Keratinocyte (primary cell): ENCODE measurements around the gene VEZF1. TPM values are rescaled to one million over a fixed set of nuclear protein-coding genes. Genes with fewer than 3 reads are reported as not detected.

ENCODE experiments used
- DNase-seq: peaks from one replicate; pipeline ENCODE4 v3.0.0-alpha.2; 2011; ENCODE audit warnings: low read depth, missing footprints, low spot score
- FAIRE-seq: peaks from 2 replicates; lab custom pipeline; 2011; peaks lifted over from hg19 to GRCh38; lab: Jason Lieb, UNC
- H2AFZ ChIP-seq: 2 replicates; pipeline ENCODE4 v1.6.0; 2012; ENCODE audit warnings: low read length, control low read depth, inconsistent platforms; ENCODE audit not compliant: control insufficient read depth
- H3K27ac ChIP-seq: 2 replicates; pipeline ENCODE4 v1.5.1; 2011; ENCODE audit warnings: low read length; ENCODE audit not compliant: control insufficient read depth, insufficient read depth
- H3K27me3 ChIP-seq: 3 replicates; pipeline ENCODE4 v1.6.0; 2011; ENCODE audit warnings: low read length; ENCODE audit not compliant: control insufficient read depth, insufficient read depth; ENCODE audit errors: extremely low read depth
- H3K36me3 ChIP-seq, 2 experiments: 2 replicates in 1 of 2; 3 replicates in 1 of 2; pipeline ENCODE4 v1.5.1; 2011; ENCODE audit warnings: low read length in 2 of 2, mild to moderate bottlenecking in 1 of 2; ENCODE audit not compliant: control insufficient read depth in 2 of 2, insufficient read depth in 2 of 2; ENCODE audit errors: extremely low read depth in 1 of 2
- H3K4me1 ChIP-seq: 3 replicates; pipeline ENCODE4 v1.5.1; 2011; ENCODE audit warnings: low read length; ENCODE audit not compliant: control insufficient read depth, insufficient read depth; ENCODE audit errors: extremely low read depth
- H3K4me2 ChIP-seq: 3 replicates; pipeline ENCODE4 v1.6.0; 2011; ENCODE audit warnings: low read depth, low read length; ENCODE audit not compliant: control insufficient read depth, insufficient read depth; ENCODE audit errors: extremely low read depth
- H3K4me3 ChIP-seq, 3 experiments: fragments of 200-600 bp in 1 of 3; sonication (generic) in 1 of 3; 2 replicates in 2 of 3; 3 replicates in 1 of 3; pipeline ENCODE4 v1.5.1; 2011 to 2016; ENCODE audit warnings: low read length in 3 of 3, mild to moderate bottlenecking in 3 of 3, control low read depth in 2 of 3, inconsistent platforms in 1 of 3, low read depth in 1 of 3, mixed read lengths in 1 of 3, mixed run types in 1 of 3, moderate library complexity in 1 of 3; ENCODE audit not compliant: control insufficient read depth in 2 of 3, insufficient read depth in 2 of 3; ENCODE audit errors: extremely low read depth in 1 of 3
- H3K79me2 ChIP-seq: 2 replicates; pipeline ENCODE4 v1.6.0; 2012; ENCODE audit warnings: low read length; ENCODE audit not compliant: control insufficient read depth, insufficient read depth
- H3K9ac ChIP-seq: 3 replicates; pipeline ENCODE4 v1.6.0; 2011; ENCODE audit warnings: low read length; ENCODE audit not compliant: control insufficient read depth, insufficient read depth; ENCODE audit errors: extremely low read depth
- H3K9me1 ChIP-seq: 3 replicates; pipeline ENCODE4 v1.6.0; 2011; ENCODE audit warnings: low read length; ENCODE audit not compliant: control insufficient read depth, insufficient read depth; ENCODE audit errors: extremely low read depth
- H3K9me3 ChIP-seq: 2 replicates; pipeline ENCODE4 v1.5.1; 2012; ENCODE audit warnings: low read depth, low read length; ENCODE audit not compliant: control insufficient read depth
- H4K20me1 ChIP-seq: 3 replicates; pipeline ENCODE4 v1.6.0; 2011; ENCODE audit warnings: low read length; ENCODE audit not compliant: control insufficient read depth, insufficient read depth; ENCODE audit errors: extremely low read depth
- EZH2 ChIP-seq: IDR thresholded peaks from one replicate; pipeline ENCODE4 v1.6.1; 2012; ENCODE audit warnings: inconsistent platforms, mild to moderate bottlenecking, low read length, moderate library complexity
- dilution Hi-C: fragments of 300-500 bp; cut with MboI; formaldehyde crosslinking; loops from one replicate; pipeline ENCODE4 v1.7.0; 2020; ENCODE audit warnings: low sequenced_read_pairs; ENCODE audit not compliant: extremely low pct_ligation_motif_present
- polyA plus RNA-seq, 5 experiments: library from polyadenylated mRNA; depleted of rRNA in 3 of 5; stranded (reverse) in 3 of 5; stranded (forward) in 1 of 5; unstranded in 1 of 5; fragments of >200 nt; gene quantifications; 1 replicate in 1 of 5; 2 replicates in 3 of 5; 3 replicates in 1 of 5; pipeline versions ENCODE4 v1.2.1 to v1.2.3, GENCODE V29; 2011 to 2012; ENCODE audit warnings: missing spikeins in 2 of 5, low read depth in 1 of 5, low replicate concordance in 1 of 5
- TF ChIP-seq, protein P1 (sequence below), 3 experiments: IDR thresholded peaks in 1 of 3; conservative IDR thresholded peaks in 1 of 3; optimal IDR thresholded peaks in 1 of 3; 2 replicates in 2 of 3; 3 replicates in 1 of 3; pipeline versions ENCODE3 to v1.5.1; 2011; ENCODE audit warnings: low read length in 3 of 3, mild to moderate bottlenecking in 3 of 3, moderate library complexity in 2 of 3, control low read depth in 1 of 3, inconsistent platforms in 1 of 3; ENCODE audit not compliant: insufficient read depth in 2 of 3; ENCODE audit errors: extremely low read depth in 1 of 3

The VEZF1 gene
- polyA plus RNA-seq, 1 donor (not counting 4 experiments of a cell fraction or from before 2014, with no cell fraction given) = 22.8 TPM

GRCh38 chr17:57991537-57991936, 3.5 kb upstream of the VEZF1 start:
- no peak overlapping the region for H3K4me2 ChIP-seq
- no peaks in the 10 kb centered on the region for H3K9me1 ChIP-seq
- H3K27ac ChIP-seq = no peak overlapping the region
- TF ChIP-seq, protein P1, sequence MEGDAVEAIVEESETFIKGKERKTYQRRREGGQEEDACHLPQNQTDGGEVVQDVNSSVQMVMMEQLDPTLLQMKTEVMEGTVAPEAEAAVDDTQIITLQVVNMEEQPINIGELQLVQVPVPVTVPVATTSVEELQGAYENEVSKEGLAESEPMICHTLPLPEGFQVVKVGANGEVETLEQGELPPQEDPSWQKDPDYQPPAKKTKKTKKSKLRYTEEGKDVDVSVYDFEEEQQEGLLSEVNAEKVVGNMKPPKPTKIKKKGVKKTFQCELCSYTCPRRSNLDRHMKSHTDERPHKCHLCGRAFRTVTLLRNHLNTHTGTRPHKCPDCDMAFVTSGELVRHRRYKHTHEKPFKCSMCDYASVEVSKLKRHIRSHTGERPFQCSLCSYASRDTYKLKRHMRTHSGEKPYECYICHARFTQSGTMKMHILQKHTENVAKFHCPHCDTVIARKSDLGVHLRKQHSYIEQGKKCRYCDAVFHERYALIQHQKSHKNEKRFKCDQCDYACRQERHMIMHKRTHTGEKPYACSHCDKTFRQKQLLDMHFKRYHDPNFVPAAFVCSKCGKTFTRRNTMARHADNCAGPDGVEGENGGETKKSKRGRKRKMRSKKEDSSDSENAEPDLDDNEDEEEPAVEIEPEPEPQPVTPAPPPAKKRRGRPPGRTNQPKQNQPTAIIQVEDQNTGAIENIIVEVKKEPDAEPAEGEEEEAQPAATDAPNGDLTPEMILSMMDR (optimal IDR thresholded peaks at IDR 0.05 in 1 of 3, IDR thresholded peaks at IDR 0.05 in 1 of 3, conservative IDR thresholded peaks at IDR 0.05 in 1 of 3; ENCODE audit: extremely low read depth in 1 of 3, insufficient read depth in 2 of 3, low read length in 3 of 3) = no peak
- no peaks in the 10 kb centered on the region for H3K27me3 ChIP-seq
- peaks cover 7% of the 10 kb centered on the region for H3K4me1 ChIP-seq
- H3K4me3 ChIP-seq = no peak overlapping the region
- no peak overlapping the region for H3K9ac ChIP-seq
- no peak for DNase-seq
- H4K20me1 ChIP-seq = no peaks in the 10 kb centered on the region
- dilution Hi-C loops = no loop called here
- peaks cover 11% of the 10 kb centered on the region for H3K79me2 ChIP-seq
- no peak for FAIRE-seq
- H3K36me3 ChIP-seq = peaks cover 0 to 12% of the 10 kb centered on the region in 2 experiments
- no peak overlapping the region for H2AFZ ChIP-seq
- H3K9me3 ChIP-seq = no peaks in the 10 kb centered on the region

GRCh38 chr17:57990037-57990436, 2.0 kb upstream of the VEZF1 start:
- peaks cover 0 to 9% of the 10 kb centered on the region in 2 experiments for H3K36me3 ChIP-seq
- no peak overlapping the region for H3K4me3 ChIP-seq
- no peaks in the 10 kb centered on the region for H4K20me1 ChIP-seq
- no peaks in the 10 kb centered on the region for H3K9me3 ChIP-seq
- FAIRE-seq = no peak
- H3K4me1 ChIP-seq = peaks cover 21% of the 10 kb centered on the region
- no peaks in the 10 kb centered on the region for H3K27me3 ChIP-seq
- dilution Hi-C loops = no loop called here
- peaks cover 2% of the 10 kb centered on the region for H3K9me1 ChIP-seq
- no peak overlapping the region for H2AFZ ChIP-seq
- H3K79me2 ChIP-seq = peaks cover 22% of the 10 kb centered on the region
- TF ChIP-seq, protein P1 (optimal IDR thresholded peaks at IDR 0.05 in 1 of 3, IDR thresholded peaks at IDR 0.05 in 1 of 3, conservative IDR thresholded peaks at IDR 0.05 in 1 of 3; ENCODE audit: extremely low read depth in 1 of 3, insufficient read depth in 2 of 3, low read length in 3 of 3) = no peak
- no peak for TF ChIP-seq EZH2
- no peak overlapping the region for H3K27ac ChIP-seq
- DNase-seq = no peak
- no peak overlapping the region for H3K9ac ChIP-seq
- H3K4me2 ChIP-seq = no peak overlapping the region
